Measurements from ENCODE around the gene ZXDC. TPM values are rescaled to one million over a fixed set of nuclear protein-coding genes. Genes with fewer than 3 reads are reported as not detected.

ZXDC gene
- total RNA-seq, 1 donor from 2014 or later: 29.0 TPM

DNA sequence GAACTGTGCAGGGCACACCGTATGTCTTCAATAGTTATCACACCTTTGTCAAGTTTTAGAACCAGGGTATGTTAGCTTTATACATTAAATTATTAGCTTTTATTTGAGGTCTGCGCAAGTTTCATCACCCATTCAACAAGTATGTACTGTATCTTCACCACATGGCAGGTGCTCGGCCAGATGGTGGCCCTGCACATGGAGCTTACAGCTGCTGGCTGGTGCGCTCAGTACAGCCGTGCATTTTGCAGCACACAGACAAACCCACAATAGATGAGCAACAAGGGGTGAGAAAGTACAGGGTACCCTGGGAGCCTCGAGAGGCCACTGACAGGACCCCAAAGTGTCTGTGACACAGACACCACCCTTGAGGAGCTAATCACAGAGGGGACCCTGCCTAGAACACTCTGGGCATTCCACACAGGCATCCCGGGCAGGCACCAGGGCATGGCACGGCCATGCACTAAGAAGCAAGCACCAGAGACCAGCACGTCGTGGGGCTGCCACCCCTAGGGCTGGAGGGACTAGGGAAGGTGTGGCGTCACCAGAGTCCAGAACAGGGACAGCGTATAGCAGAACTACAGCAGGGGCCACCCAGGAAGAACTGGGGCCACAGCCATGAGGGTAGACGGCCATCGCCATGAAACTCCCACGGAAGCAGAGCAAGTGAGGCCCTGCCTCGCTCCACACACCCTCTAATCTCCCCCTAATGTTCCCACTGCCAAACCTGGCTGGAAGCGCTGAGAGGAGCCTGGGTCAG lies 27.4 kb downstream of the ZXDC start:
- H3K4me1 Mint-ChIP-seq (ENCODE audit: unreplicated experiment): peaks cover under 1% of the 10 kb centered on the region
- no peaks in the 10 kb centered on the region for H3K9me3 Mint-ChIP-seq
- H3K36me3 Mint-ChIP-seq: peaks cover 4% of the 10 kb centered on the region
- TF ChIP-seq, protein P1, sequence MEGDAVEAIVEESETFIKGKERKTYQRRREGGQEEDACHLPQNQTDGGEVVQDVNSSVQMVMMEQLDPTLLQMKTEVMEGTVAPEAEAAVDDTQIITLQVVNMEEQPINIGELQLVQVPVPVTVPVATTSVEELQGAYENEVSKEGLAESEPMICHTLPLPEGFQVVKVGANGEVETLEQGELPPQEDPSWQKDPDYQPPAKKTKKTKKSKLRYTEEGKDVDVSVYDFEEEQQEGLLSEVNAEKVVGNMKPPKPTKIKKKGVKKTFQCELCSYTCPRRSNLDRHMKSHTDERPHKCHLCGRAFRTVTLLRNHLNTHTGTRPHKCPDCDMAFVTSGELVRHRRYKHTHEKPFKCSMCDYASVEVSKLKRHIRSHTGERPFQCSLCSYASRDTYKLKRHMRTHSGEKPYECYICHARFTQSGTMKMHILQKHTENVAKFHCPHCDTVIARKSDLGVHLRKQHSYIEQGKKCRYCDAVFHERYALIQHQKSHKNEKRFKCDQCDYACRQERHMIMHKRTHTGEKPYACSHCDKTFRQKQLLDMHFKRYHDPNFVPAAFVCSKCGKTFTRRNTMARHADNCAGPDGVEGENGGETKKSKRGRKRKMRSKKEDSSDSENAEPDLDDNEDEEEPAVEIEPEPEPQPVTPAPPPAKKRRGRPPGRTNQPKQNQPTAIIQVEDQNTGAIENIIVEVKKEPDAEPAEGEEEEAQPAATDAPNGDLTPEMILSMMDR (conservative IDR thresholded peaks at IDR 0.05): no peak
- H3K27ac Mint-ChIP-seq: no peak overlapping the region
- no peaks in the 10 kb centered on the region for H3K27me3 Mint-ChIP-seq
- DNase-seq (ENCODE audit: extremely low spot score, unreplicated experiment): no peak
- H3K4me3 Mint-ChIP-seq: no peak overlapping the region

DNA sequence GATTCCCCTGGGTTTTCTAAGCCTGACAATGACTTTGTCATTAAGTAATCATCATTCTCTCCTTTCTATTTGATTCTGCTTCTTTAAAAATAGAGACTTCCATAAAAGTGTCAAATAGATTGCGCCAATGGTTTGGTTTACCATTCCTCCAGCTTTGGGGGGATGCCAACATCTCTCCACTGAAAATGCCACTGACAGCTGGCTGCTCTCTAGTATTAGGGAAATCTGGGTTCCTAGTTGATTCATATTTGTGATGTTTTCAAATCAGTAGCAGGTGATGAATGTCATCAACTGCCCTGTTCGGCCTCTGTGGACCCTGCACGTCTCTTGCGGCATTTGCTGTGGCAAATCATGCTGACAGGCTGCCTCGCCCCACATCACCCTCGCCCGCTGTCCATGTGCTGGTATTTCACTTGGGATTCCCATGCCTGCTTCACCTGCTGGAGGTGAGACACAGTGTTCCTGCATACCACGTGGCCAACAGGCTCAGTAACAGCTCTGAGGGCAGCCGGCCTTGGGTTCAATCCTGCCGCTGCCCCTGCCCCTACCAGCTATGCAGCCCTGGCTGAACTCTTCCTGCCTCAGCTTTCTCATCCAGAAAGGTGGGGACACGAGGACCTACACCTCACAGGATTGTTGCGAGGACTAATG lies 28.1 kb downstream of the ZXDC start:
- Mint-ChIP-seq H3K27ac (no peak overlapping the region), H3K27me3 (no peaks in the 10 kb centered on the region), H3K9me3 (no peaks in the 10 kb centered on the region), H3K36me3 (peaks cover 4% of the 10 kb centered on the region), H3K4me1 (ENCODE audit: unreplicated experiment) (peaks cover 6% of the 10 kb centered on the region), H3K4me3 (no peak overlapping the region)
- no peak for DNase-seq (ENCODE audit: extremely low spot score, unreplicated experiment)
- TF ChIP-seq, protein P1 (conservative IDR thresholded peaks at IDR 0.05): no peak

DNA sequence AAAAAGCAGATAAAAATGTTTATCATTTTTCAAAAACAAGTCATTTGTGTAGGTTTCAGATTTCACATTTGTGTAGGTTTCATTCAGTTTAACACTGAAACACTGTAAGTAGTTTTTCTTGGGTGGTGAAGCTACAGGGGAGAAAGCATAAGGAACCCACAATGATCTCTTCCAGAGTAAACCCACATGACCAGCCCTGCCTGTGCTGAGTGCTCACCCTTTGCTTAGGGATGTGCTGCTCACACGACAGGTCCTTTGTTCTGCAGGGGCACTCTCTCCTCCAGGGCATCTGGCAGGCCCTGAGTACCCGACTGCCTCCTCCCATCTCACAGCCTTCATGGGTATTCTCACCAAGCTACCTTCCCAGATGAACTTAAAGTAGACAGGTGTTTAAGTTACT lies 28.9 kb downstream of the ZXDC start:
- no peak for DNase-seq (ENCODE audit: extremely low spot score, unreplicated experiment)
- TF ChIP-seq, protein P1 (conservative IDR thresholded peaks at IDR 0.05): no peak
- Mint-ChIP-seq H3K9me3 (no peaks in the 10 kb centered on the region), H3K4me3 (no peak overlapping the region), H3K27me3 (no peaks in the 10 kb centered on the region), H3K36me3 (no peaks in the 10 kb centered on the region), H3K27ac (no peak overlapping the region), H3K4me1 (ENCODE audit: unreplicated experiment) (peaks cover 6% of the 10 kb centered on the region)

DNA sequence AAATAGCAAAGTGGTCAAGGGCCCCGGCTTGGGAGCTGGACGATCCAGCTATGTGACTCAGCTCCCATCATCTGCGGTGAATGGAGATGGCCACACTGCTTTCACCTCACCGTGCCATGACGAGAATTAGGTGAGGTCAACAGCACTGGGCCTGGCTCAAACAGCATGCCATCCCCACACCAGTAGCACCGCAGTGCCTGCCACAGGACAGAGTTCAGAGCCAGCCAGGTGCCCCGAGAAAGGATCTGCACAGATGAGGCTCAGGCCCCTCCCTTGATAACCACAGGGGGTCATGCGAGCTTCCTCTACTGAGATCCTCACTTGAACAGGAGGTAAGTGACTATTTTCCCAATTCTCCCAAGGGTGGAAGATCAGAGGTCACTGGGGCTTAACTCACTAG lies 29.4 kb downstream of the ZXDC start:
- H3K4me1 Mint-ChIP-seq (ENCODE audit: unreplicated experiment): peaks cover 6% of the 10 kb centered on the region
- TF ChIP-seq, protein P1 (conservative IDR thresholded peaks at IDR 0.05): no peak

DNA sequence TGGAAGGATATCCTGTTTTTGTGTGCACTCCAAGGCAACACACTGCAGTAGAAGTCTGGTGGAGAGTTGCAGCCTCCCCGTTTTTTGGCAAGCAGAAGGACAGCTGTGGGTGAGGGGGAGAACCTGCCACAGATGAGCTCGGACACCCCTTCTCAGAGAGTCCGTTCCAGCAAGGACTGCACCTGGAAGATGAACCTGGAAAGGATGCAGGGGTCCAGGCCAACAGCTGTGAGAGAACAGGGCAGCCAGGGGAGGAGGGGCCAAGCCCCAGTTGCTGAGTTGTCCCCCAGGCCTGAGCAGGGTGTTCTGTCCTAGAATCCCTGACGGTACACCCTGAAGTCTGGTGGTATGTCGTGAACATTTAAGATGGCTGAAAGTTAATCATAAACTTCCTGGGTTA lies 30.2 kb downstream of the ZXDC start:
- TF ChIP-seq, protein P1 (conservative IDR thresholded peaks at IDR 0.05): no peak
- no peak overlapping the region for H3K27ac Mint-ChIP-seq
- no peaks in the 10 kb centered on the region for H3K9me3 Mint-ChIP-seq
- H3K36me3 Mint-ChIP-seq: no peaks in the 10 kb centered on the region
- no peaks in the 10 kb centered on the region for H3K27me3 Mint-ChIP-seq
- no peak for DNase-seq (ENCODE audit: extremely low spot score, unreplicated experiment)
- peaks cover 6% of the 10 kb centered on the region for H3K4me1 Mint-ChIP-seq (ENCODE audit: unreplicated experiment)
- H3K4me3 Mint-ChIP-seq: no peak overlapping the region

More for the DNA sequence above, 29.4 kb downstream of the ZXDC start:
- Mint-ChIP-seq H3K4me3 (no peak overlapping the region), H3K27me3 (no peaks in the 10 kb centered on the region), H3K36me3 (no peaks in the 10 kb centered on the region), H3K27ac (no peak overlapping the region), H3K9me3 (no peaks in the 10 kb centered on the region)
- DNase-seq (ENCODE audit: extremely low spot score, unreplicated experiment): no peak
